OCI-LY7 (cell line): ENCODE data around the gene CLDN24.

ENCODE experiments used
- CTCF ChIP-seq: fragments of 200-600 bp; sonication (generic); conservative IDR thresholded peaks from 2 replicates; pipeline ENCODE4 v1.5.1; 2014; ENCODE audit warnings: mild to moderate bottlenecking, antibody characterized with exemption, low read length, moderate library complexity, mixed read lengths
- EZH2phosphoT487 ChIP-seq: fragments of 200-600 bp; sonication (generic); IDR thresholded peaks from 2 replicates; pipeline ENCODE4 v1.6.1; 2018; ENCODE audit warnings: low read depth, borderline replicate concordance, mild to moderate bottlenecking, mixed run types, antibody characterized with exemption, low read length, moderate library complexity, mixed read lengths

- TF ChIP-seq CTCF (no peak), EZH2phosphoT487 (no peak)
Measured at GRCh38 chr4:183330841-183331240, 8.6 kb upstream of the CLDN24 start.
